ENCODE data around the gene FPR1.

The FPR1 gene

GRCh38 chr19:51796195-51796679, 44.6 kb upstream of the FPR1 start:
- no peak for DNase-seq (ENCODE audit: low read depth)
- TF ChIP-seq CTCF (IDR thresholded peaks at IDR 0.05; ENCODE audit: control insufficient read depth, insufficient read depth, low read depth, low read length, missing control alignments) = no peak

GRCh38 chr19:51794885-51795490, 43.3 kb upstream of the FPR1 start, which contains the start of gene FPR3:
Gene FPR3, plus strand, starts transcription at chr19:51795157. Its CDS starts 28,592 bp downstream, at chr19:51823749.
- no peak within 1 kb of the TSS for H3K4me3 ChIP-seq (ENCODE audit: control insufficient read depth, low read depth, low read length)
- peak; percentile 28 for DNase-seq (ENCODE audit: low read depth)

More at GRCh38 chr19:51796195-51796679, 44.6 kb upstream of the FPR1 start:
- no peak overlapping the region for H3K4me3 ChIP-seq (ENCODE audit: control insufficient read depth, low read depth, low read length)

GRCh38 chr19:51793994-51794393, 42.3 kb upstream of the FPR1 start:
- no peak for DNase-seq (ENCODE audit: low read depth)

More at GRCh38 chr19:51794885-51795490, 43.3 kb upstream of the FPR1 start, which contains the start of gene FPR3:
- no peak for TF ChIP-seq CTCF (IDR thresholded peaks at IDR 0.05; ENCODE audit: control insufficient read depth, insufficient read depth, low read depth, low read length, missing control alignments)

GRCh38 chr19:51792932-51793331, 41.3 kb upstream of the FPR1 start:
- H3K4me3 ChIP-seq (ENCODE audit: control insufficient read depth, low read depth, low read length) = no peak overlapping the region
- no peak for TF ChIP-seq CTCF (IDR thresholded peaks at IDR 0.05; ENCODE audit: control insufficient read depth, insufficient read depth, low read depth, low read length, missing control alignments)
- no peak for DNase-seq (ENCODE audit: low read depth)

More at GRCh38 chr19:51793994-51794393, 42.3 kb upstream of the FPR1 start:
- no peak for TF ChIP-seq CTCF (IDR thresholded peaks at IDR 0.05; ENCODE audit: control insufficient read depth, insufficient read depth, low read depth, low read length, missing control alignments)
- no peak overlapping the region for H3K4me3 ChIP-seq (ENCODE audit: control insufficient read depth, low read depth, low read length)

- no peak for TF ChIP-seq CTCF (IDR thresholded peaks at IDR 0.05; ENCODE audit: control insufficient read depth, insufficient read depth, low read depth, low read length, missing control alignments)
- H3K4me3 ChIP-seq (ENCODE audit: control insufficient read depth, low read depth, low read length) = no peak overlapping the region
- no peak for DNase-seq (ENCODE audit: low read depth)
Observed at GRCh38 chr19:51789061-51789795, 37.5 kb upstream of the FPR1 start.

- no peak overlapping the region for H3K4me3 ChIP-seq (ENCODE audit: control insufficient read depth, low read depth, low read length)
- no peak for TF ChIP-seq CTCF (IDR thresholded peaks at IDR 0.05; ENCODE audit: control insufficient read depth, insufficient read depth, low read depth, low read length, missing control alignments)
Observed at GRCh38 chr19:51788029-51788428, 36.4 kb upstream of the FPR1 start.

More at GRCh38 chr19:51788029-51788428, 36.4 kb upstream of the FPR1 start:
- no peak for DNase-seq (ENCODE audit: low read depth)

All from AG09309 (cell line).